HepG2 (cell line): Measurements from ENCODE around the gene HHIPL1. TPM values are rescaled to one million over a fixed set of nuclear protein-coding genes. Genes with fewer than 3 reads are reported as not detected.
A peak's percentile ranks its signal among the peaks of the same experiment; 100 is the strongest.

Experiments used
- HNRNPUL1 ChIP-seq: fragments of 200-400 bp; formaldehyde crosslinking; IDR thresholded peaks from 2 replicates; pipeline ENCODE4 v1.6.1; 2017; ENCODE audit warnings: low read depth, mild to moderate bottlenecking, low read length, moderate library complexity
- LCORL ChIP-seq, 2 experiments: fragments of 450-650 bp in 1 of 2; sonication (generic) in 1 of 2; formaldehyde crosslinking in 1 of 2; IDR thresholded peaks; 2 replicates each; pipeline versions ENCODE4 v1.5.0 to v1.6.1; 2017 to 2020; ENCODE audit warnings: antibody characterized with exemption in 1 of 2, missing genetic modification reagents in 1 of 2
- ONECUT2 ChIP-seq: sonication (generic); formaldehyde crosslinking; IDR thresholded peaks from 2 replicates; pipeline ENCODE4 v1.4.0; 2020; ENCODE audit warnings: missing genetic modification reagents
- SETDB1 ChIP-seq: sonication (generic); formaldehyde crosslinking; IDR thresholded peaks from 2 replicates; pipeline ENCODE4 v1.5.1; 2020; ENCODE audit warnings: missing genetic modification reagents, mild to moderate bottlenecking, borderline replicate concordance
- SIN3A ChIP-seq: IDR thresholded peaks from 2 replicates; pipeline ENCODE4 v1.6.1; 2011; ENCODE audit warnings: low read depth, mild to moderate bottlenecking, control low read depth, low read length, borderline replicate concordance
- TEAD2 ChIP-seq: sonication (generic); formaldehyde crosslinking; IDR thresholded peaks from 2 replicates; pipeline ENCODE4 v1.9.0; 2021; ENCODE audit warnings: missing genetic modification reagents
- TRIM24 ChIP-seq: sonication (generic); formaldehyde crosslinking; IDR thresholded peaks from 2 replicates; pipeline ENCODE4 v1.8.0; 2022; ENCODE audit warnings: mild to moderate bottlenecking, missing genetic modification reagents
- ZNF160 ChIP-seq: sonication (generic); formaldehyde crosslinking; IDR thresholded peaks from 2 replicates; pipeline ENCODE4 v1.8.0; 2022; ENCODE audit warnings: mild to moderate bottlenecking, inconsistent platforms, missing genetic modification reagents
- ZNF263 ChIP-seq: sonication (generic); formaldehyde crosslinking; IDR thresholded peaks from 2 replicates; pipeline ENCODE4 v1.4.0; 2020; ENCODE audit warnings: missing genetic modification reagents
- ZNF282 ChIP-seq: fragments of 450-650 bp; IDR thresholded peaks from 2 replicates; pipeline ENCODE4 v1.6.1; 2018; ENCODE audit not compliant: partially characterized antibody
- ZNF30 ChIP-seq: sonication (generic); formaldehyde crosslinking; IDR thresholded peaks from 2 replicates; pipeline ENCODE4 v1.5.0; 2020; ENCODE audit warnings: mild to moderate bottlenecking, missing genetic modification reagents
- ZNF839 ChIP-seq: sonication (generic); formaldehyde crosslinking; IDR thresholded peaks from 2 replicates; pipeline ENCODE4 v1.4.0; 2020; ENCODE audit warnings: missing genetic modification reagents, mild to moderate bottlenecking, borderline replicate concordance
- ZSCAN20 ChIP-seq: sonication (generic); formaldehyde crosslinking; IDR thresholded peaks from 2 replicates; pipeline ENCODE4 v1.4.0; 2020; ENCODE audit warnings: missing genetic modification reagents, mild to moderate bottlenecking, borderline replicate concordance
- polyA plus RNA-seq, 8 experiments: library from polyadenylated mRNA; depleted of rRNA in 3 of 8; stranded (reverse) in 7 of 8; unstranded in 1 of 8; fragments of >200 nt; fragmentation: Illumina TruSeq in 4 of 8; extraction: Trizol in 4 of 8; gene quantifications; 2 replicates each; pipeline versions ENCODE4 v1.2.1 to v1.2.3, GENCODE V29; 2011 to 2016; ENCODE audit warnings: low read depth in 4 of 8, missing spikeins in 1 of 8, mixed read lengths in 1 of 8; ENCODE audit not compliant: insufficient read depth in 1 of 8
- total RNA-seq, 5 experiments: library from RNA; depleted of rRNA; stranded (reverse); fragments of >200 nt; fragmentation: Illumina TruSeq; extraction: Trizol; gene quantifications; 2 replicates each; pipeline ENCODE4 v1.2.3, GENCODE V29; 2016; ENCODE audit warnings: low read depth in 1 of 5
- TF ChIP-seq, protein P1 (sequence below): sonication (generic); formaldehyde crosslinking; IDR thresholded peaks from 2 replicates; pipeline ENCODE4 v1.5.1; 2020; ENCODE audit warnings: mild to moderate bottlenecking, missing genetic modification reagents, moderate library complexity
- TF ChIP-seq, protein P2 (sequence below): sonication (generic); formaldehyde crosslinking; IDR thresholded peaks from 2 replicates; pipeline ENCODE4 v1.5.1; 2020; ENCODE audit warnings: mild to moderate bottlenecking, missing genetic modification reagents, borderline replicate concordance
- TF ChIP-seq, protein P3 (sequence below): IDR thresholded peaks from 2 replicates; pipeline ENCODE4 v1.6.1; 2016; ENCODE audit warnings: missing compliant biosample characterization, missing genetic modification reagents, borderline replicate concordance

The HHIPL1 gene
- total and polyA plus RNA-seq, 2 of the 13 experiments (the other 11 are each of a cell fraction or from before 2014, with no cell fraction given), result not detected

DNA sequence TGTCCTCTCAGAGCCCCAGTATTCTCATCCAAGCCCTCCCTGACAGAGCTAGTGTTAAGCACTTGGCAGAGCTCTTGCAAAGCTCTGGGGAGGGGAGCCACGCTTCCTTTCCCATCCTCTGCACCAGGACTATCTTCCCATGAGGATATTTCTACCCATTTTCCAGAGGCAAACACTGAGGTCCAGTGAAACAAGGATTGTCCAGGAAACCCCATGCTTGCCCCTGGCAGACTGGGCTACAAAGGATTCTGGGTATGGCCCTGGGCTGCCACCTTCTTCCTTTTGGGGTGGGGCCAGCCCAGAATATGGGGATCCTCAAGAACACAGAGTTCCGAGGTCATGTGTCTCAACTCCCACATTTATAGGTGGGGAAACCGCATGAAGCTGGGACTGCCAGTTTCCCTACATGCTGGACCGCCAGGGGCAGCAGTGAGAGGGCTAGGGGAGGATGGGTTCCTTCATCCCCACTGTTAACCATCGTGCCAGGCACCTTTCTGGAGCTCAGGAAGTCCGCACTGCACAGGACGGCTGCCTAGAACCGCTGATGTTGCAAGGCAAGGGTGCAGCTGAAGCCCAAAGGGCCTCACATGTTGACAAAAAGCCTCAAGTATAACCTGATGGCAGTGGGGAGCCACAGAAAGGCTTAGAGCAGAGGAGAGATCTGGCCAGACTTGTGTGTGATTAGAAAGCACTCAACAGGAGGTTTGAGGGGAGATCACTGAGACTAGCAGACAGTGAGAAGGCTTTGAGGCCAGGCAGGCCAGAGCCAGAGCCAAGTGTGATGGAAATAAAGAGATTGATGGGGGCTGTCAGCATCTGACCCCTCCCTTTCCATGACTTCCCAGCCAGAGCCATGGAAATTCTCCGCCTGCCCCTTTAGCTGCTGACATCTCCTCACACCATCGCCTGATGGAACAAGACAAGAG is 35.4 kb upstream of the HHIPL1 start (continued):
- TF ChIP-seq, protein P1, sequence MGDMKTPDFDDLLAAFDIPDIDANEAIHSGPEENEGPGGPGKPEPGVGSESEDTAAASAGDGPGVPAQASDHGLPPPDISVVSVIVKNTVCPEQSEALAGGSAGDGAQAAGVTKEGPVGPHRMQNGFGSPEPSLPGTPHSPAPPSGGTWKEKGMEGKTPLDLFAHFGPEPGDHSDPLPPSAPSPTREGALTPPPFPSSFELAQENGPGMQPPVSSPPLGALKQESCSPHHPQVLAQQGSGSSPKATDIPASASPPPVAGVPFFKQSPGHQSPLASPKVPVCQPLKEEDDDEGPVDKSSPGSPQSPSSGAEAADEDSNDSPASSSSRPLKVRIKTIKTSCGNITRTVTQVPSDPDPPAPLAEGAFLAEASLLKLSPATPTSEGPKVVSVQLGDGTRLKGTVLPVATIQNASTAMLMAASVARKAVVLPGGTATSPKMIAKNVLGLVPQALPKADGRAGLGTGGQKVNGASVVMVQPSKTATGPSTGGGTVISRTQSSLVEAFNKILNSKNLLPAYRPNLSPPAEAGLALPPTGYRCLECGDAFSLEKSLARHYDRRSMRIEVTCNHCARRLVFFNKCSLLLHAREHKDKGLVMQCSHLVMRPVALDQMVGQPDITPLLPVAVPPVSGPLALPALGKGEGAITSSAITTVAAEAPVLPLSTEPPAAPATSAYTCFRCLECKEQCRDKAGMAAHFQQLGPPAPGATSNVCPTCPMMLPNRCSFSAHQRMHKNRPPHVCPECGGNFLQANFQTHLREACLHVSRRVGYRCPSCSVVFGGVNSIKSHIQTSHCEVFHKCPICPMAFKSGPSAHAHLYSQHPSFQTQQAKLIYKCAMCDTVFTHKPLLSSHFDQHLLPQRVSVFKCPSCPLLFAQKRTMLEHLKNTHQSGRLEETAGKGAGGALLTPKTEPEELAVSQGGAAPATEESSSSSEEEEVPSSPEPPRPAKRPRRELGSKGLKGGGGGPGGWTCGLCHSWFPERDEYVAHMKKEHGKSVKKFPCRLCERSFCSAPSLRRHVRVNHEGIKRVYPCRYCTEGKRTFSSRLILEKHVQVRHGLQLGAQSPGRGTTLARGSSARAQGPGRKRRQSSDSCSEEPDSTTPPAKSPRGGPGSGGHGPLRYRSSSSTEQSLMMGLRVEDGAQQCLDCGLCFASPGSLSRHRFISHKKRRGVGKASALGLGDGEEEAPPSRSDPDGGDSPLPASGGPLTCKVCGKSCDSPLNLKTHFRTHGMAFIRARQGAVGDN (CRISPR knock-in tag), result peak; percentile 36
- TF ChIP-seq, protein P2, sequence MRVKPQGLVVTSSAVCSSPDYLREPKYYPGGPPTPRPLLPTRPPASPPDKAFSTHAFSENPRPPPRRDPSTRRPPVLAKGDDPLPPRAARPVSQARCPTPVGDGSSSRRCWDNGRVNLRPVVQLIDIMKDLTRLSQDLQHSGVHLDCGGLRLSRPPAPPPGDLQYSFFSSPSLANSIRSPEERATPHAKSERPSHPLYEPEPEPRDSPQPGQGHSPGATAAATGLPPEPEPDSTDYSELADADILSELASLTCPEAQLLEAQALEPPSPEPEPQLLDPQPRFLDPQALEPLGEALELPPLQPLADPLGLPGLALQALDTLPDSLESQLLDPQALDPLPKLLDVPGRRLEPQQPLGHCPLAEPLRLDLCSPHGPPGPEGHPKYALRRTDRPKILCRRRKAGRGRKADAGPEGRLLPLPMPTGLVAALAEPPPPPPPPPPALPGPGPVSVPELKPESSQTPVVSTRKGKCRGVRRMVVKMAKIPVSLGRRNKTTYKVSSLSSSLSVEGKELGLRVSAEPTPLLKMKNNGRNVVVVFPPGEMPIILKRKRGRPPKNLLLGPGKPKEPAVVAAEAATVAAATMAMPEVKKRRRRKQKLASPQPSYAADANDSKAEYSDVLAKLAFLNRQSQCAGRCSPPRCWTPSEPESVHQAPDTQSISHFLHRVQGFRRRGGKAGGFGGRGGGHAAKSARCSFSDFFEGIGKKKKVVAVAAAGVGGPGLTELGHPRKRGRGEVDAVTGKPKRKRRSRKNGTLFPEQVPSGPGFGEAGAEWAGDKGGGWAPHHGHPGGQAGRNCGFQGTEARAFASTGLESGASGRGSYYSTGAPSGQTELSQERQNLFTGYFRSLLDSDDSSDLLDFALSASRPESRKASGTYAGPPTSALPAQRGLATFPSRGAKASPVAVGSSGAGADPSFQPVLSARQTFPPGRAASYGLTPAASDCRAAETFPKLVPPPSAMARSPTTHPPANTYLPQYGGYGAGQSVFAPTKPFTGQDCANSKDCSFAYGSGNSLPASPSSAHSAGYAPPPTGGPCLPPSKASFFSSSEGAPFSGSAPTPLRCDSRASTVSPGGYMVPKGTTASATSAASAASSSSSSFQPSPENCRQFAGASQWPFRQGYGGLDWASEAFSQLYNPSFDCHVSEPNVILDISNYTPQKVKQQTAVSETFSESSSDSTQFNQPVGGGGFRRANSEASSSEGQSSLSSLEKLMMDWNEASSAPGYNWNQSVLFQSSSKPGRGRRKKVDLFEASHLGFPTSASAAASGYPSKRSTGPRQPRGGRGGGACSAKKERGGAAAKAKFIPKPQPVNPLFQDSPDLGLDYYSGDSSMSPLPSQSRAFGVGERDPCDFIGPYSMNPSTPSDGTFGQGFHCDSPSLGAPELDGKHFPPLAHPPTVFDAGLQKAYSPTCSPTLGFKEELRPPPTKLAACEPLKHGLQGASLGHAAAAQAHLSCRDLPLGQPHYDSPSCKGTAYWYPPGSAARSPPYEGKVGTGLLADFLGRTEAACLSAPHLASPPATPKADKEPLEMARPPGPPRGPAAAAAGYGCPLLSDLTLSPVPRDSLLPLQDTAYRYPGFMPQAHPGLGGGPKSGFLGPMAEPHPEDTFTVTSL (CRISPR knock-in tag), result no peak
- TF ChIP-seq ZSCAN20 (CRISPR knock-in tag) (no peak), ZNF263 (CRISPR knock-in tag) (peak; percentile 86), SETDB1 (CRISPR knock-in tag) (no peak), TEAD2 (CRISPR knock-in tag) (no peak), ZNF282 (no peak), SIN3A (no peak), LCORL (IDR thresholded peaks at IDR 0.05) (no peak), LCORL (CRISPR knock-in tag; IDR thresholded peaks at IDR 0.05) (no peak), ZNF30 (CRISPR knock-in tag) (no peak), ZNF160 (CRISPR knock-in tag) (no peak), ZNF839 (no peak), TRIM24 (CRISPR knock-in tag) (no peak), HNRNPUL1 (no peak), ONECUT2 (CRISPR knock-in tag) (no peak)
- TF ChIP-seq, protein P3, sequence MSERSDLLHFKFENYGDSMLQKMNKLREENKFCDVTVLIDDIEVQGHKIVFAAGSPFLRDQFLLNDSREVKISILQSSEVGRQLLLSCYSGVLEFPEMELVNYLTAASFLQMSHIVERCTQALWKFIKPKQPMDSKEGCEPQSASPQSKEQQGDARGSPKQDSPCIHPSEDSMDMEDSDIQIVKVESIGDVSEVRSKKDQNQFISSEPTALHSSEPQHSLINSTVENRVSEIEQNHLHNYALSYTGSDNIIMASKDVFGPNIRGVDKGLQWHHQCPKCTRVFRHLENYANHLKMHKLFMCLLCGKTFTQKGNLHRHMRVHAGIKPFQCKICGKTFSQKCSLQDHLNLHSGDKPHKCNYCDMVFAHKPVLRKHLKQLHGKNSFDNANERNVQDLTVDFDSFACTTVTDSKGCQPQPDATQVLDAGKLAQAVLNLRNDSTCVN (CRISPR knock-in tag), result peak; percentile 35; the same call in 1 of the 2 replicates
